Muscle of back (tissue), 11 donors: ENCODE results near the gene MBP. TPM values are rescaled to one million over a fixed set of nuclear protein-coding genes. Genes with fewer than 3 reads are reported as not detected.
A peak's percentile ranks its signal among the peaks of the same experiment; 100 is the strongest.
"Not testable (repeated sequence)": the region's sequence is repeated elsewhere in the genome, so short reads cannot be mapped to it uniquely, and the experiment has no call there.

Source experiments
- DNase-seq, 3 donors: peaks; one replicate each; pipeline versions ENCODE4 v3.0.0 to v3.0.0-alpha.2; 2013
- polyA plus RNA-seq, 10 donors: library from polyadenylated mRNA; unstranded; fragments of 120-200 nt; gene quantifications; one replicate each; pipeline ENCODE4 v1.2.1, GENCODE V29; 2013; ENCODE audit not compliant: insufficient read length in 10 of 10

Gene MBP
- polyA plus RNA-seq, 10 donors, result 11.9 to 21.9 (median 16.2) TPM

DNA sequence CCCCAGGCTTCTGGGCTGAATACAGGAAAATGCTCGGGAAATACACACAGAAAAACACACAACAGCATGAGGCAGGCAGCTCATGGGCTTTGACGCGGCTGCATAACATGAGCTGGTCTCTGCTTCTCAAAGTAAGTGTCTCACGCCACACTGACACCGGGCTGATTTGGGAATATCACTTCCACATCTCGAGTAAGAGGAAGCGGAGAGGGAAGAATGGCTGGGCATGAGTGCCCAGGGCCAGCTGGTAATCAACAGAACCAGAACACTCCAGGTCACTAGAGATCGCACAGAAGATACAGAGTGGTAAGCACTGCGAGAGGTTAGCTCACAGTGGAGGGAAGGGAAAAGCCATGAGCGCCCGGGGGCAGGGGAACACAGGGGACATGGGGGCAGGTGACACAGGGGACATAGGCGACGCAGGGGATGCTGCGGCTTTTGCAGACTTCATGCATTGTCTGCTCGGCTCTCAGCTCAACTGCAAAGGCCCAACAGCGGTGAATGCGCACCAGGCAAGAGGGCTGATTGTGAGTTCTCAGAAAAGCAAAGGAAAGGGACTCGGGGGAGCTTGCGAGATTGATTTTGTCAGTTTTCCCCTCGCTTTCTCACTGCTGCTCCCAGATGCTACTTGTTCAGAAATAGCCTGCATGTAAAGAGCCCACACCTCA lies 141.4 kb downstream of the MBP start:
- DNase-seq, result no peak

- DNase-seq, result not testable (repeated sequence)
Measured at GRCh38 chr18:76990343-76991020, 142.1 kb downstream of the MBP start.

DNA sequence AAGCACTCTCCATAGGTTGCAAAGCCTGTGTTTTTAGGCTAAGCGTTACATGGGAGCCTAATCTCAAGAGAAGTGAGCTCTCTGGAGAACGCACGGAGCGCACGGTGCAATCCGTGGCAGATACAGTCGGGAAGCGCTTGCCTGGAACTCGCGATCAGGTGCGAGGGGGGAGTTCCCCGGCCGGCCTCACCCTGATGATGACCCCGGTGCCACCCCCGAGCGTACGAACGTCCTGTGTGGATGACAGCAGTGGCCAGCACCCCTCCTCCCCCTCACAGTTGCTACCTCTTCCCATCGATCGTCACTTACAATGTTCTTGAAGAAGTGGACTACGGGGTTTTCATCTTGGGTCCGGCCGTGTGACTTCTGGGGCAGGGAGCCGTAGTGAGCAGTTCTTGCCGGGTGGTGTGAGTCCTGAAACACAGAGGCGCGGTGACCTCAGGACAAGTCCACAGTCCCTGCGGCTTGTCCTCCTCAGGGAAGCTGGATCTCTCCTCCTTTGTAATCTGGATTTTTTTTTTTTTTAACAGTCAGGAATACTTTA lies 142.9 kb downstream of the MBP start:
- DNase-seq, result no peak

GRCh38 chr18:76988827-76989646 lies 143.5 kb downstream of the MBP start:
- no peak for DNase-seq

DNA sequence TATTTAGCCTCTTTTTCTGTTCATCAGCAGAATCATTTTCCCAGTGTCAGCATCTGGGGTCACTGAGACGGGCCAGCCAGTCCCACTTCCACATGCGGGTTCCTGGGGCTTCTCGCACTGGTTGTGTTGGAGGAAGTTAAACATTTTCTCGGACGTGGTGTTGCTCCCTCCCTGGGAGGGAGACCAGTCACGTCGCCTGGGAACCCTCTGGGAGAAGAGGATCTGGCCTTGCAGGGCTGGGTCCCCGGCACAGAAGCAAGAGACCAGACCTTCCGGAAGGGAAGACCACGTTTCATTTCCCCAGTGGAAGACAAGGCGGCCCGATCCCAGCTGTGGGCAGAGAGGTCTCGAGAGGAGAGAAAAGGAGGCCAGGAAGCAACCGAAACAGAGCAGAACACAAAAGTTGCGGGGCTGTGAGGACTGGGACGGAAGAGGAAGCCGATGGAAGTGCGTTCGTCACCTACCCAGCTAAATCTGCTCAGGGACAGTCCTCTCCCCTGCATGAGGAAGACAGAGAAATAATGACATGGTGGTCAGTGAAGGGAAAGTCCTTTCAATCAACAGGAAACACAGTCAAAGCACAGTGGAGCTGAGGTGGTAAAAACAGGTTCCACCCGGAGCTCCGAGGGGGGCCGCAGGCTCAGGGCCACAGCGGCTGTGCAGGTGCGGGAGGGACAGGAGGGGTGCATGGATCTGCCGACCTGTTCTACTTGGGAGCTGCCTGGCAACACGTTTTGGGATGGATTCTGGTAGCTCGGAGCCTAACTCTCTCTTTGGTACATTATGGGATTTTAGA lies 144.4 kb downstream of the MBP start:
- peak in 1 of 3 donors; percentile 61 for DNase-seq

DNA sequence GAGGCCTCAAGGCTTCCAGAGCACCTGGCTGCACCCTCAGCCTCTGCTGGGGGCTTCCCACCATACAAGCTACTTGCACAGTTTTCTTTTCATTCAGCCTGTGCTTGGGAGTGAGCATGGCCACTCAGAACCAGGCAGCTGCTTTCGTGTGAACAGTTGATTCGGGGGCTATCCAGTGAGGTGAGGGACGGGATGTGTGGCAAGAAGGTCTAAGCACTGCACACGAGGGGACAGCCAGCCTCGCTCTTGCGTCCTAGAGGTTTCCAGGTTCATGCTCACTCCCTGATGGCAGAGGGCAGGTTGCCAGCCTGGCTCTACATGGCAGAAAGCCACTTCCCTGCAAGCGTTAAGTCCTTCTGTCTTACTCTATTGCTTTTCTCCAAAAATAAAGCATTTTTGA lies 146.2 kb downstream of the MBP start:
- DNase-seq, result no peak

DNA sequence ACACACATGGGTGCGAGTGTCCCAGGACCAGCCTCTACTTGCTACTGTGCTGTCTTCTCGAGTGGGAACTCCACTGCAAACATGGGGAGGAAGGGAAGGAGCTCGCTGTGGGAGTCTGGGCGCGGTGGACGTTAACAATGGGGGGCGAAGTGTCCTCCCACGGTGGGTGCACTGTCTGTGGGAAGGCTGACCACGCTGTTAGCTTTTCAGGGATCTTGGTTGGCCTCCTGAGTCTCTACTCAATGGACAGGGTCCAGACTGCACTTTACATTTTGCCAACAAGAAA lies 146.7 kb downstream of the MBP start:
- no peak for DNase-seq

GRCh38 chr18:76985156-76985950 lies 147.2 kb downstream of the MBP start:
- no peak for DNase-seq

DNA sequence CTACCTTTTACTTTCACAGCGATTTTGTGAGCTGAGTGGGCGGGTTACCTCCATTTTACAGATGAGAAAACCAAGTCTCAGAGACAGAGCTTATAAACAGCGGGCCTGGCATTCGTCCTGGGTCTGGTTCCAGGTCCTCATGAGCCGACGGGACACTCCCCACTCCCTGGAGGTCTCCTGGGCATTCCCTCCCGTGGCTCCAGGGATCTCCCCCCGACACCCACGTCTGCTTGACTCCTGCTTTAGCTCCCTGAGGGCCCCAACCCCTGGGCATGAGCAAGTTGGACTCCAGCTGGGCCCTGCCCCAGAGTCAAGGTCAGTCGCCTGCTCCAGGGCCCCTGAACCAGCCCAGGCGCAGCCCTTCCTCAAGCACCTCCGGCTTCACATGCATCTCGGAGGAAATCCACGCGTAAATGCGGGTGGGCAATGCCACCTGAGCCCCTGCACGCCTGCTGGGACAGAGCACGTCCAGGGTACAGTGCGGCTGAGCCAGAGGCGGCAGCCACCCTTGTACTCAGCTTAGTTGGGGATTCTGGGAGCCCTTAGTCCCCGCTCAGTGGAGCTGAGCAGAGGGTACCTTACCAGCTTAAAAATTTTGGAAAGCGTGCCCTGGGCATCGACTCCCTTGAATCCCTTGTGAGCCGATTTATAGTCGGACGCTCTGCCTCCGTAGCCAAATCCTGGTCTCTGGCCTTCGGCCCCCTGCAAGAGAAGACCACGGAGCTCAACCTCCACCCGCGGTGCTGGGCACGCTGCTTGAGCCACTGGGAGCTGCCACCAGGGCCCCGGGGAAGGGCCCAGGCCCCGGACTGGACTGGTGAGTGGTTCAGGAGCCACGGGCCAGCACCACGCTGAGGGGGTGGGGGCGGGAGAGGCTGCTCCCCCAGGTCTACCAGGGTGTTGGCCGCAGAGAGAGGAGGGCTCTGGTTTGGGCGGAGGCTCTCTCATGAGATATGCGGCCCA lies 148.1 kb downstream of the MBP start:
- DNase-seq, result no peak

GRCh38 chr18:76983613-76984051 lies 149.0 kb downstream of the MBP start:
- DNase-seq, result no peak

DNA sequence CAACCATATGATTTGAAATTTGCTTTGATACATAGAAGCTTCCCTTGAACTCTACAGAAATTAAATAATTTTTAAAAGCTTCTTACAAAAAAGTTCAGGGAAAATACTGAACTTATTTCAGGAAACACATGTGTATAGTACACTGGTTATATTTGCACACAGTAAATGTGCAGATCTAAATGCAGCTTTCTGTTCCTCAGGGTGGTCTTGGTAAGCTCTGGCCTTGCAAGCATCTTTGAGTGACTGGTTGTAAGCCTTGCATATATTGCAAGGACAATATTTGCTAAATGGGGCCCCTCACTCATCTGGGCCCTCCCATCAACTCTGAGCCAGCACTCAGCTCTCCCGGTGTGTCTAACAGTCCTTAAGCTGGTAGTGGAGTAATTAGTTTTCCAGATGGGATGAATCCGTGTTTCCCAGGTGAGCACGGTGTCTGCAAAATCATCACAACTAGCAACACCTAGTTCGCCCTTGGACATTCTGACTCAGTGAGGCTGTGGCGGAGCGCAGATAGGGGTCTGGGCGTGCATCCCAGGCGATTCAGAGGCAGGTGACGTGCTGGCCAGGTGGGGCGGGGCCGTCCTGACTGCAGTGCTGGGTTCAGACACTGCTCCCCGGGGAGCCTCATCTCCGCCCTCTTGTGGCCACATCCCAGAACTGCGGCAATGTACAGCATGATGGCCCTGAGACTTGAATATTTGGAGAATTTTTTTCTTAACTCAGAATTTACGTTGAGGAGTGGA lies 149.6 kb downstream of the MBP start:
- DNase-seq, result peak; percentile 48 to 84 (median 66)

DNA sequence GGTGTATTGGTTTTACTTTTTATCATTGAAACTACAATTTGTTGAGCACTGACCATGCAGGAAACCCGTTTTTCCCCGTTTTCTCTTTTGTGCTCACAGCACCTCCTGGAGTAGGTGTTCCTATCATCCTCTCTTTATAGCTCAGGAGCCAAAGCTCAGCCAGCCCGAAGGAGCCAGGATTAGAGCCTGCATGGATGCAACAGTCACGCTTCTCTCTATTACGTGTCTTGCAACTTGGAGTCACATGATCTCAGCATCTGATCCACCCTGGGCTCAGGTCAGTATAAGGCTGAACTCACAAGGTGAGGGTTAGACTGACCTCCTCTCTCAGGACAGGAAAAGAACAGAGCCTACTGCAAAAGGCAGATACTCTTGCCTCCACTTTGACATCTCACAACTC lies 150.5 kb downstream of the MBP start:
- no peak for DNase-seq

DNA sequence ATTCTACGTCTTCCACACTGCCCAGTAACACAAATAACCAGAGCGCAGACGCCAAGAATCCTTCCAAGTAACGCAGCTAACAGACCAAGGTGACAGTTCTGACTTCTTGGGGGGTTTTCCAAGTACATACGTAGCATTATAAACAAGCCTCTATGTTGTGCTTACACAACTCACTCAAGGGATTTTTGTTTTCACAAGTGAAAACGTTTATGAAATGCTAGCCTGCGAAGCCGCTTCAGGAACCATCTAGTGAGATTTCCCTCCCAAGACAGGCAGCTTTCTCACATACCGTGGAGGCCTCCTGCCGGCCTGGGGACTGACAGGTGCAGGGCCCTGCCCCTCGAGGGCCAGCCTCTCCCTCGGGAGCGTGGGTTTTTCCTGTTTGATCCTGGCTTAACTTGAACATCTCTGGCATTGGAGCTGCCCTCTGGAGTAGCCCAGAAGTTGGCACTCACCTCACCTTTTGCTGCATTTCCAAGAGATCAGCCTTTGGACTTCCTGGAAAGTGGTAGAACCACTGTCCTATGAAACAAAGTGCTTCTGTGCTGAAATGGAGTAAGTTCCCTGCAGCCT lies 151.1 kb downstream of the MBP start:
- no peak for DNase-seq

DNA sequence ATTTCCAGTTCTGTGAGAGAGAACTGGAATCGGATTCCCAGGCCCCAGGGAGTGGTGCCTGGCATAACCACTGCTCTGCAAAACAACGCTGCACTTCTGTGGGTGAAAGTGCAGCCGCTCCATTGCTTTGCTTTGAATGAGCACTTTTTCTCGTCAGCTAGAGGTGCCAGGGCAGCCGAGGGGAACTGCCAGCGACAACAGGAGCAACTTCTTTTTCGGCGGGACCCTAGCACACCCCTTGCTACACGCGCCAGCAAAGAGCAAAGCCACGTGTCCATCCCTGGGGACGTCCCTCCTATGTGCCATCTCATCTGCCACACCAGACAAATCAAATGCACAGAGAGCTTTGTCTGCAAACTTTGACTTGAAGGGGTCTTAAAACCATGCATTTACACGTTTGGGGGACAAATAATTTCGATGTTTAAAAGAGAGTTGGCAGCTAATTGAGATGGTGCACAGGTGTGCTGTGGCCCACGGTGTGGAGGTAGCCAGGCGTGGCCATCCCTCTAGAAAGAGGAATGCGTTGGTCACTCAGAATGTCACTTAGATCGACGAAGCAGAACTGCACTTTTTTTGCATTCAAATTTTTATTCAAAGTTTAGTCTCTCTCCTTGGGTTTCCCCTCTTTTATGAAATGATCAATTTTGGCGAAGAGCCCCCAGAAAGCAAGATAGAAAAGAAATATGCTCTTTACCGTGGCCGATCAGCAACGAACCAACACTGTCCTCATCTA lies 151.8 kb downstream of the MBP start:
- DNase-seq, result no peak

DNA sequence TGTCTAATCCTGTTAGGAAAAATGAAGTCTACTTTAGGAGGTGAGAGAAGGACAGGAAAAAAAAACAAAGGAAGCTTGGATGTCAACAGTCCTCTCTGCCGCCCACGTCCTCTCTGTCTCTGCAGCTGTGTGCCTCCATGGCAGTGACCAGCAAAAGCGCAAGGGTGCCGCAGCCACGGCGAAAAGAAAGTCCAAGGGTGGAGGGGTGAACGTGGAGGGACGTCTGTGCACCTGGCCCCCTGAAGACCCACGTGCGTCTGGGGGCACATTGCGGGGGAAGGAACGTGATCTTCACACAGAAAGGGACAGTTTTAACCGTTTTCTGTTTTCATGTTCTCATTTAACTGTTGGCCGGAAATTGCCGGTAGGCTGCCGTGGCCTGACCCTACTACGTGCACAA lies 152.7 kb downstream of the MBP start:
- no peak for DNase-seq

GRCh38 chr18:76979111-76979751 lies 153.4 kb downstream of the MBP start:
- no peak for DNase-seq

GRCh38 chr18:76978616-76979015 lies 154.0 kb downstream of the MBP start:
- no peak for DNase-seq
